NCI-H1930 (cell line): ENCODE results near the gene MED13L.

Source experiments
- DNase-seq, 2 experiments: peaks; one replicate each; lab custom pipeline; 2025; lab: John Stamatoyannopoulos, UW

MED13L gene

GRCh38 chr12:115944392-115944742, 333.1 kb downstream of the MED13L start:
- no peak for DNase-seq

DNA sequence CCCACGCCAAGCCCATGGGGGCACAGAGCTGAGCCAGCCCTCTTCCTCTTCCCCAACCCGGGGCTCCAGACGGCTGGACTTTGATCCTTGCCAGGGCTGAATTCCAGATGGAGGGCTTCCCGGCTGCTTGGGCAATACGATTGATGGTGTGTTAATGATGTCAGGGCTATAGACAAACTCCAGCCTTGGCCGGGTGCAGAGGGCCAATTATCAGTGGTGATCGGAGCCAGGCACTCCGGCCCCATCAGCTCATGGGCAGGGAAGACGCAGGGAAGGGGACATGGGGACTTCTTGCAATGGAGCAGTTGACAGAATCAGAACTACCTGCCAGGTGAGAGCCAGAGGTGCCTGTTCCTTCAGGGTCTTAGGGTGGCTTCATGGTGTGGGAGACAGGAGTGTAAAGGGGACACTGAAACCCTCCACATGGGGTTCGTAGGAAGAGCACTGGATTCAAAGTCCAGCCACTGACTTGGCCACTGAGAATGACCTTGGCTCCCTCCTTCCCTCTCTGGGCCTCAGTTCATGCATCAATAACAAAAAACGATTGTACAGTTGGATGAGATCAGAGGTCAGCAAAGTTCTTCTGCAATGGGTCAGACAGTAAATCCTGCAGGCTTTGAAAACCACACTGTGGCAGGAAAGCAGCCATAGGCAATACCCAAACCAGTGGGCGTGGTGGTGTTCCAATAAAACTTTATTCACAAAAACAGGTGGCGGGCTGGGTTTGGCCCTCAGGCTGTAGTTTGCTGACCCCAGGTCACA, 333.7 kb downstream of the MED13L start:
- DNase-seq: no peak

DNA sequence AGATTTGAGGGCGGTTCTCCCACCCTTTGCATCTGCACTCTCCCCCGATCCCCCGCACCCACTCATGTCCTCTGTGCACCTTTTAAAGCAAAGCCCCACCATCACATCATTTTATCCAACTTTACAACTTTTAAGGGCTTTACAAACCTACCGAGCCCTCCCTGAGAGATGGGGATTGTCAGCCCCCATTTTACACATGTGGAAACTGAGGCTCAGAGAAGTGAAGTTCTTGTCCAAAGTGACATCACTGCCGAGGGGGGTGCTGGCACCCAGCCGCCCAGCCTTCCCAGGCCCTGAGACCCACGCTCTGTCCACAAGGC, 334.2 kb downstream of the MED13L start:
- no peak for DNase-seq

GRCh38 chr12:115942346-115942745, 335.1 kb downstream of the MED13L start:
- no peak for DNase-seq

DNA sequence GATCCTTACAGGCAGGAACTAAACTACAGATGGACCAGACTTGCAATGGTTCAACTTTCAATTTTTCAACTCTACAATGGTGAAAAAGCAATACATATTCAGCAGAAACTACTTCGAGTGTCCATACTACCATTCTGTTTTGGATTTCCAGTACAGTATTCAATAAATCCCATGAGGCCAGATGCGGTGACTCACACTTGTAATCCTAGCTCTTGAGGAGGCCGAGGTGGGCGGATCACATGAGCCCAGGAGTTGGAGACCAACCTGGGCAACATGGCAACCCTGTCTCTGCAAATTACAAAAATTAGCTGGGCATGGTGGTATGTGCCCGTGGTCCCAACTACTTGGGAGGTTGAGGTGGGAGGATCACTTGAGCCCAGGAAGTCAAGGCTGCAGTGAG, 336.1 kb downstream of the MED13L start:
- DNase-seq: no peak

DNA sequence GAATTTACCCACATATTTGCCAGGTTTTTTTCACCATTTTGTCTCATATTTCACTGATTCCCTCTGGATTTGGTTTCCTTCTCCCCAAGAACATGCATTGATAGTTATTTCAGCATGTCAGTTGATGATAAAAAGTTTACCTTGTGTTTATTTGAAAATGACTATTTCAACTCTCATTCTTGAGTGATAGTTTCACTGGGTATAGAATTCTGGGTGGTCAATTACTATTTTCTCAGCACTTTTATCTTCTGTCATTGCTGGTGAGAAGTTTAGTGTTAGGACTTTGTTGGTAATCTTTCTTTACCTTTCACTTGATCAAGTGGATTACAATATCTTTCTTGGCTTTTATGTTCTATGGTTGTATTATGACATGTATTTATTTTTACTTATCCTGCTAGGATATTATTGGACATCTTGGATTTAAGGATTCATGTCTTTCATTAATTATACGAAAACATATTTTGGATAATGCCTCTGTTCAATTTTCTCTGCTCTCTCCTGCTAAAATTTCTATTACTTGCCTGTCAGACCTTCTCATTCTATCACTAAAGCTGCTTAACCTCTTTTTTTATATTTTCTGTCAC, 338.6 kb downstream of the MED13L start:
- DNase-seq: no peak

- no peak for DNase-seq
These were observed 340.2 kb downstream of the MED13L start for GRCh38 chr12:115936997-115937916.

DNA sequence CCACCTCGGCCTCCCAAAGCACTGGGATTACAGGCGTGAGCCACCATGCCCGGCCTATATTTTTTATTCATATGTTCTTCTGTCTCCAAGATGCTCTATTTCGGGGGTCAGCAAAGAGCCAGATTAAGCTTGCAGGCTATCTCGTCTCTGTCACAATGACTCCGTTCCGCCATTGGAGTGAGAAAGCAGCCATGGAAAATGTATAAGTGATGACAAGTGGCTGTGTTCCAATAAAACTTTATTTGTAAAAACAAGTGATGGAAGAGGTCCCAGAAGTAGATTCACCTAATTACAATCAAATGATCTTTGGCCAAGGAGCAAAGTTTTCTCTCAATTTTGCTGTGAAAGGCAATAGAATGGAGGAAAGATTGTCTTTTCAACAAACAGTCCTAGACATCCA, 342.6 kb downstream of the MED13L start:
- no peak for DNase-seq

DNA sequence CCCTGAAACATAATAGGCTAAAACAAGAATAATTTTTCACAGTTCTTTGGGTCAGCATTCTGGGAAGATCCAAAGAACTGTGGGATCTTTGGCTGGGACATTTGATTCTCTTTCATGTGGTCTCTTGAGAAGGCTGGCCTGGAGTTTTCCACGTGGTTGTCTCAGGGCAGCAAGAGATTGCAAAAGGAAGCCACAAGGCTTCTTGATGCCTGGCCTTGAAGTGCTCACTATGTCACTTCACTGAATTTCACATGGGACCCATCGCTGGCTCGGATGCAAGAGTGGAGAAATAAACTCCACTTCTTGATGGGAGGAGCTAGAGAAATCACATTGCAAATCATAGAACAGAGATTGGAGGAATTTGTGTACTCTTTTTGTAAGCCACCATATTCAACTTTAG, 343.4 kb downstream of the MED13L start:
- DNase-seq: no peak

- no peak for DNase-seq
These were observed 345.4 kb downstream of the MED13L start for GRCh38 chr12:115932066-115932465.

DNA sequence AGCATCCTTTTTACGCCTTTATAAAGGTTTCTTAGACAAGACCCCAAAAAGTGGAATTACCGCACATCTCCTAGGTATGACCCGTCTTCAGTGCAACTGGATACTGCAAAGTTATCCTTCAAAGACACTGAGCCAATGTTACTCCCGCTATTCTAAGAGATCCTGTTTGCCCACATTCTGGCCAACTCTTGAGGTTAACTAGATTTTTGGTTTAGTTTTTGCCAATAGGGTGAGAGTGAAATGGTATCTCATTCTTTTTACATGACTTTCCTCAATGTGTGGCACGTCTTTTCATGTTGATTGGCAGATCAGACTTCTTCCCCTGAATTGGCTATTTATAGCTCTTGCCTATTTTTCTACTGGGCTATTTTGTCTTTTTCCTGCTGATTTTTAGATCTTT, 347.2 kb downstream of the MED13L start:
- no peak for DNase-seq

DNA sequence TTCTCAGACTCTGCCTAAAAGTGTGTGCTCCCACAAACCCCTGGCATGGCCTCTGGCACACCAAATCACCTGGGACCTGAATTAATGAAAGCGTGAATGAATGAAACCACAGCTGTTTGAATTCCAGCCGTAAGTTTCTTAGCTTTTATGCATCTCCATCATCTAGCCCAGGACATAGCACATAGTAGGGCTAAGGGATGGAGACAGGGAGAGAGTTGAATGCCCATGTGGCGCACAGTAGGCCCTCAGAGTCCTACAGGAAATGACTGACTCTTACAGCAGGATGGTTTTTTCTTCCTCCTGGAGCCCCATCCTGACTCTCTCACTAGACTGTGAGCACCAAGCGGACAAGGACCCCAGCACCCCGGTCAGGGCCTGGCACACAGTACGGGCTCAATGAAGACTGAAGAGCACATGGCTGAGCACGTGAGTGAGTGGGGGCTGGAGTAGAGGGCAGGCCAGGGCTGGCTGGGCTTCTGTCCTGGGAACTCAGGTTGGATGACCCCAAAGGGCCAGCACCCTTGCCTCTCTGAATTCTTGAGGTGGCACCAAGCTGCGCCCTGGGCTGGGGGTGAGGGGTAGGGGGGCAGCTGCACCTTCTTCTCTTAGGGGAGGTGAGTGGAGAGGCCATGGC, 351.3 kb downstream of the MED13L start:
- DNase-seq: no peak

DNA sequence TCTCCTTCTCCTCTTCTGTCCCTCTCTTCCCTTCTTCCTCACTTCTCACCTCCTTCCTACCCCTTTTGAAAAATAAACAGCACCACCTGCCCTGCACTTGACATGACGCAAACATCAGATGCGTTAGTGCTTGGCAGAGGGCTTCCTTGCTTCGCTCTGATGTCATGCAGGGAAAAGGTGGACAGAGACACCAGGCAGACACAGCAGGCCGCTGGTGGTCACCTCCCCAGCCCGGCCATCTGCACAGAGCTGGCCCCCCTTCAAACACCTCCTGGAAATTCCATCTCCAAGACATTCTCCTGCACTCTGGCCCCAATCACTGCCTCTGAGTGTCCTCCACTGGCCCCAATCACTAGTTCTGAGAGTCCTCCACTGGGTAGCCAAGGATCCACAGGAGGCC, 353.6 kb downstream of the MED13L start:
- no peak for DNase-seq

DNA sequence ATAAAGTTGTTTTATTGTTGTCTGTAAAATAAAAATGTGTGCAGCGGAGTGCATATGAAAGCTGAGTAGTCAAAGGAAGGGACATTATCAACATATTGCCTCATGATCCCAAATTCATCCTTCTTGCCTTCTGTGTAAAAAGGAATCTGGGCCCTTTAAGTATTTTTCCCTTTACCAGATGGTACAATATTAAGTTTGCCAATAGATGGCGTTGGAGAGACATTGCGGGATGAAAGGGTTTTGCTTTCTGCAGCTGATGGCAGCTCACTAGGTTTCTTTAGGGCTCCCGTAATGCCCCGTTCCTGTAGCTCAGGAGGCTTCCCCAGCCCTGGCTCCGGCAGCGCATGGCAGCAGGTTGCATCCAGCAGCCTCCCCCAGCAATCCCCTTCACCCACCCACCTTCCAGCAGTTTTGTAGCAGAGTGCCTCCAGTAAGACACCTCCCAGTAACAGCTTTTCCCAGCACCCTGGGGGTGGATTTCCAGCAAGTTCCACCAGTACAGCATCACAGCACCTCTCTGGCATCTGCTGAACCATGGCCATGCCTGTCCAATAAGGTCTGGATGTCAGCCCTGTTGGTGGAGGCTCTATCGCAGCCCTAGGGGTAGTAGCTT, 354.4 kb downstream of the MED13L start:
- DNase-seq: no peak

GRCh38 chr12:115920395-115921183, 356.9 kb downstream of the MED13L start:
- DNase-seq: no peak

GRCh38 chr12:115918763-115919162, 358.7 kb downstream of the MED13L start:
- DNase-seq: no peak

DNA sequence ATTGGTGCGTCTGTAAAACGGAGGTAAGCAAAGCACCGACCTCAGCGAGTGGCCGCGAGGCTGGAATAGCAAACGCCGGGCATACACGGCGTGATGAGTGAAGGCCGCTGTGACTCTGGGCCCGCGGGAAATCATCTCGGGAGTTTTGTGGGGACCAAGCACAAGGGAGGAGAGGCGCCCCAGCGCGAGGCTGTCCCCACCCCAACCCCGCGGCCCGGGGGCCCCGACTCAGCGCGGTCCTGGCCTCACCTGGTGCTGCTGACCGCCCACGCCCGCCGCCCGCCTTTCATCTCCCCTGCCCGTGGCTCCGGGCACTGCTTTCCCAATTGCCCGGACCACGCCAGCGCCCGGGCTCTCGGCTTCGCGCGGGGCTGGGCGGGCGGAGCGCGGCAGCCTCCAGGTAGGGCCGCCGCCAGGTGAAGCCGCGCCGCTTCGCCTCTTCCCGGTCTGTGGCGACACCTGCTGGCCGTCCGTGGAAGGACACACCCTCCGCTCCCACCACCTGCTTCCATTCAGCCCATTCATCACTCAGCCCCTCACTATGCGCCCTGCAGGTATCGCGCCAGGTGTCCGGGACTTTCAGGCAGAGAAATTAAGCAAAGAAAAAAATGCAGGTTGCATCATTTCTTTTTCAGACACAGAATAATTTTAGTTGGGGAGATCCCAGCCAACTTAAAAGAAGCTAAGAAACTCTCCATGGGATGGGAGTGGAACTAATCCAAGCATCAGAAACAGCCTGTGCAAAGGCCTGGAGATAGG, 360.4 kb downstream of the MED13L start:
- peak; percentile 20 to 63 for DNase-seq

DNA sequence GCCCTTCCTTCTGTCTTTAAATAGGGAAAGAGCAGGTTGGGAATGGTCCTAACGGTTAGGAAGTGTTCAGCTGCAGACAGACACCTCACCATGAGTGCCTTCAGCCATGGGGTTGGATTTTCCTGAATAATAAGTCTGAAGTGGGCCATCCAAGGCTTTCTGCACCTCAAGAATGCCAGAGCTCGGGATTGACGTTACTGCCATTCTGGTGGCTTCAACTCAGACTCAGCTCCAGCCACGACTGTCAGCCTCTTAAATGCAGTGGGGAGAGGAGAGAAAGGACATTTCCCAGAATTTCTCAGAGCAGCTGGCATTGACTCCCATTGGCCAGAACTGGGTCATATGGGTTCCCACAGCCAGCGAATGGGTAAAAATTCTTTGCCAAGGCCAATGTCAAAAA, 363.4 kb downstream of the MED13L start:
- no peak for DNase-seq

DNA sequence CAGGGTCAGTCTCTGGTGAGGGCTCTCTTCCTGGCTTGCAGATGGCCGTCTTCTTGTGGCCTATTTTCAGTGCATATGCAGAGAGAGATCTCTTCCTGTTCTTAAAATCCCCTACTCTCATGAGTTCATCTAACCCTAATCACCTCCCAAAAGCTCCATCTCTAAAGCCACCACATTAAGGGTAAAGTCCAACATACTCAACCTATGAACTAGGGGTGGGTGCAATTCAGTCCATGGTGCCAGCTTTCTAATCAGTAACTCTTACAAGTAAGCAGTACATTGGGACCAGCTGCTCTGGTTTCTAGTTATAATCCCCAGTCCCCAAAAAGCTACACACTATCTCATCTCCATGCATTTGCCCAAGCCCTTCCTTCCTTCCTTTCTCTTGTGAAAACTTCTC, 365.1 kb downstream of the MED13L start:
- DNase-seq: no peak

DNA sequence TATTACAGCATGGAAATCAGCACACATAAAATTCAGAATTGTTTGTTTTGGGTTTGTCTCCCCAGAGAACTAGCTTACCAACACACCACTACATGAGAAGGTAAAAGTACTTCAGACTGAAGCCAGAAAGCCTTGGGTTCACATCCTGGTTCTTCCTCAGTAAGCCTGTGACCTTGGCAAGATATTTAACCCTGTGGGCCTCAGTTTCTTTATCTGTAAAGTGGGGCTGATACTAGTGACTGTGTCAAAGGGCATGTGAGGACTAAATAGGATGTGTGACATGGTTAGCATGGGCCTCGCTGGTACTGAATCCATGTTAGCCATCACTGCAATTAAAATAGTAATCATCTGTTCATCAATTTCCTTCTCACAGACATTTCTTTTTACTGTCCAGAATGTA, 366.1 kb downstream of the MED13L start:
- DNase-seq: no peak

DNA sequence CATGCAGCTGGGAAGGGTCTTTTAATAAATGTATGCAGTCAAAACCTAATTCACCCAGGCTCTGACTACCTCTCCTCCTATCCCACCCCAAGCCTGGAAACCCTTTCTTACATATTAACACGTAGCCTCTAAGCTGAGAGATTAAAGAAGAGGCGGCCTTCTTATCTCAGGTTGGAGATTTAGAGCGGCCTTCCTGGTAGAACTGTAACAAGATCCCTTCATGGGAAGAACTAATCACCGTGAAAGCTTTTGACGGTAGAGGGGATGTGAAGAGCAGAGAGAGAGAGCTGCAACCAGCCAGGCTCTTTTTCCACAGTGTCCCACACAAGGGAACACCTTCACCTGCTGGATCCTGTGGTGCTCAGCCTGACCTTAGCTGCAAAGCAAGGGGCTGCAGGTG, 367.4 kb downstream of the MED13L start:
- no peak for DNase-seq
